Loucy (cell line): ENCODE results near the gene EME2.

Source experiments
- H2AFZ ChIP-seq: fragments of 200-600 bp; sonication (generic); 2 replicates; pipeline ENCODE4 v1.6.0; 2016; ENCODE audit warnings: antibody characterized with exemption, mild to moderate bottlenecking, low read length, moderate library complexity
- H3F3A ChIP-seq: fragments of 200-600 bp; 2 replicates; pipeline ENCODE4 v1.6.0; 2016; ENCODE audit warnings: antibody characterized with exemption, low read depth, mild to moderate bottlenecking
- H3K27me3 ChIP-seq: fragments of 200-600 bp; sonication (generic); 2 replicates; pipeline ENCODE4 v1.6.1; 2014; ENCODE audit warnings: low read length, mild to moderate bottlenecking; ENCODE audit not compliant: insufficient read depth, poor library complexity, severe bottlenecking
- H3K36me3 ChIP-seq: fragments of 200-600 bp; sonication (generic); 2 replicates; pipeline ENCODE4 v1.6.1; 2016; ENCODE audit warnings: low read length; ENCODE audit not compliant: insufficient read depth
- H3K4me1 ChIP-seq: fragments of 200-600 bp; sonication (generic); 2 replicates; pipeline ENCODE4 v1.5.1; 2014; ENCODE audit warnings: low read length, mild to moderate bottlenecking; ENCODE audit not compliant: insufficient read depth, poor library complexity, severe bottlenecking
- H3K4me2 ChIP-seq: fragments of 200-600 bp; sonication (generic); 2 replicates; pipeline ENCODE4 v1.6.0; 2014; ENCODE audit warnings: antibody characterized with exemption, low read length, low read depth, mild to moderate bottlenecking; ENCODE audit not compliant: poor library complexity, severe bottlenecking
- H3K4me3 ChIP-seq: fragments of 200-600 bp; sonication (generic); 2 replicates; pipeline ENCODE4 v1.5.1; 2014; ENCODE audit warnings: low read length, mild to moderate bottlenecking, mixed read lengths; ENCODE audit not compliant: poor library complexity, severe bottlenecking
- H3K79me2 ChIP-seq: fragments of 200-600 bp; sonication (generic); 2 replicates; pipeline ENCODE4 v1.6.1; 2014; ENCODE audit warnings: low read length; ENCODE audit not compliant: insufficient read depth
- H3K9ac ChIP-seq: fragments of 200-600 bp; sonication (generic); 2 replicates; pipeline ENCODE4 v1.6.0; 2014; ENCODE audit warnings: mild to moderate bottlenecking, low read depth, low read length, moderate library complexity; ENCODE audit not compliant: poor library complexity, severe bottlenecking
- H3K9me2 ChIP-seq: fragments of 200-600 bp; sonication (generic); replicated peaks from 2 replicates; pipeline ENCODE4 v1.6.1; 2016; ENCODE audit warnings: low read depth, low read length, mixed read lengths
- H3K9me3 ChIP-seq: fragments of 200-600 bp; sonication (generic); 2 replicates; pipeline ENCODE4 v1.6.1; 2014; ENCODE audit warnings: mild to moderate bottlenecking, antibody characterized with exemption, low read length, low read depth; ENCODE audit not compliant: insufficient read depth
- H4K20me1 ChIP-seq: fragments of 200-600 bp; sonication (generic); 2 replicates; pipeline ENCODE4 v1.6.0; 2014; ENCODE audit warnings: antibody characterized with exemption, low read length, mild to moderate bottlenecking; ENCODE audit not compliant: insufficient read depth, poor library complexity, severe bottlenecking
- EZH2phosphoT487 ChIP-seq: fragments of 200-600 bp; IDR thresholded peaks from 2 replicates; pipeline ENCODE4 v1.6.1; 2018; ENCODE audit warnings: antibody characterized with exemption, mild to moderate bottlenecking, moderate library complexity, borderline replicate concordance
- TF ChIP-seq, protein P1 (sequence below): fragments of 200-600 bp; sonication (generic); conservative IDR thresholded peaks from 2 replicates; pipeline ENCODE4 v1.5.1; 2014; ENCODE audit warnings: mild to moderate bottlenecking, antibody characterized with exemption, low read length

The EME2 gene

GRCh38 chr16:1800701-1801100 lies 28.1 kb downstream of the EME2 start:
- TF ChIP-seq, protein P1, sequence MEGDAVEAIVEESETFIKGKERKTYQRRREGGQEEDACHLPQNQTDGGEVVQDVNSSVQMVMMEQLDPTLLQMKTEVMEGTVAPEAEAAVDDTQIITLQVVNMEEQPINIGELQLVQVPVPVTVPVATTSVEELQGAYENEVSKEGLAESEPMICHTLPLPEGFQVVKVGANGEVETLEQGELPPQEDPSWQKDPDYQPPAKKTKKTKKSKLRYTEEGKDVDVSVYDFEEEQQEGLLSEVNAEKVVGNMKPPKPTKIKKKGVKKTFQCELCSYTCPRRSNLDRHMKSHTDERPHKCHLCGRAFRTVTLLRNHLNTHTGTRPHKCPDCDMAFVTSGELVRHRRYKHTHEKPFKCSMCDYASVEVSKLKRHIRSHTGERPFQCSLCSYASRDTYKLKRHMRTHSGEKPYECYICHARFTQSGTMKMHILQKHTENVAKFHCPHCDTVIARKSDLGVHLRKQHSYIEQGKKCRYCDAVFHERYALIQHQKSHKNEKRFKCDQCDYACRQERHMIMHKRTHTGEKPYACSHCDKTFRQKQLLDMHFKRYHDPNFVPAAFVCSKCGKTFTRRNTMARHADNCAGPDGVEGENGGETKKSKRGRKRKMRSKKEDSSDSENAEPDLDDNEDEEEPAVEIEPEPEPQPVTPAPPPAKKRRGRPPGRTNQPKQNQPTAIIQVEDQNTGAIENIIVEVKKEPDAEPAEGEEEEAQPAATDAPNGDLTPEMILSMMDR = no peak
- TF ChIP-seq EZH2phosphoT487 = no peak

GRCh38 chr16:1807626-1808025 lies 35.0 kb downstream of the EME2 start:
- Histone ChIP-seq H2AFZ (no peak overlapping the region), H3K9ac (no peak overlapping the region), H3K4me3 (no peak overlapping the region), H4K20me1 (no peaks in the 10 kb centered on the region), H3F3A (no peaks in the 10 kb centered on the region), H3K36me3 (no peaks in the 10 kb centered on the region), H3K9me3 (no peaks in the 10 kb centered on the region), H3K4me1 (no peaks in the 10 kb centered on the region), H3K27me3 (no peaks in the 10 kb centered on the region), H3K79me2 (no peaks in the 10 kb centered on the region), H3K9me2 (no peaks in the 10 kb centered on the region), H3K4me2 (no peak overlapping the region)
- TF ChIP-seq, protein P1 = no peak
- no peak for TF ChIP-seq EZH2phosphoT487

More at GRCh38 chr16:1800701-1801100, 28.1 kb downstream of the EME2 start:
- no peaks in the 10 kb centered on the region for H3K79me2 ChIP-seq
- H2AFZ ChIP-seq = no peak overlapping the region
- no peaks in the 10 kb centered on the region for H3K4me1 ChIP-seq
- H3F3A ChIP-seq = no peaks in the 10 kb centered on the region
- no peak overlapping the region for H3K4me2 ChIP-seq
- H3K9me3 ChIP-seq = no peaks in the 10 kb centered on the region
- H3K36me3 ChIP-seq = no peaks in the 10 kb centered on the region
- no peaks in the 10 kb centered on the region for H4K20me1 ChIP-seq
- no peak overlapping the region for H3K9ac ChIP-seq
- no peaks in the 10 kb centered on the region for H3K9me2 ChIP-seq
- no peaks in the 10 kb centered on the region for H3K27me3 ChIP-seq
- H3K4me3 ChIP-seq = no peak overlapping the region

DNA sequence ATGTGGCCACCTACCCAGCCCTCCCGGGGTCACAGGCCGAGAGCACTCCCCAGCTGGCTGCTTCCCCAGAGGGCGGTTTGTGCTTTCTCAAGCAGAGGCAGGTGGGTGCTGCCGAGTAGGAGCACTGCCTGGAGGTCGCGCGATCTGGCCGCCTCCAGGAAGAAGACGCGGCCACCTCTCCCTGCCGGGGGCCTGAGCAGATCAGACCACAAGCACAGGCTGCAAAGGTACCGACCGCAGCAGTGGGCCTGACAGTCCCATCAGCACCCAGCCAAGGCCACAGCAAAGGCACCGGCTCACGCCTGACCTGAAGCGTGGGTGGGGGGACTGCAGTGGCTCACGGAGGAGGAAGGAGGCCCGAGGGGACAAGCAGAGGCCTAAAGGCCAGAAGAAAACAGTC lies 36.1 kb downstream of the EME2 start:
- H2AFZ ChIP-seq = no peak overlapping the region
- no peak overlapping the region for H3K9ac ChIP-seq
- no peaks in the 10 kb centered on the region for H3K36me3 ChIP-seq
- no peak overlapping the region for H3K4me3 ChIP-seq
- no peak overlapping the region for H3K4me2 ChIP-seq
- TF ChIP-seq EZH2phosphoT487 = no peak
- TF ChIP-seq, protein P1 = no peak
- H3K4me1 ChIP-seq = no peaks in the 10 kb centered on the region
- H4K20me1 ChIP-seq = no peaks in the 10 kb centered on the region
- H3K27me3 ChIP-seq = no peaks in the 10 kb centered on the region
- H3K9me2 ChIP-seq = no peaks in the 10 kb centered on the region
- no peaks in the 10 kb centered on the region for H3F3A ChIP-seq
- no peaks in the 10 kb centered on the region for H3K79me2 ChIP-seq
- no peaks in the 10 kb centered on the region for H3K9me3 ChIP-seq
